Neural cell (in vitro differentiated cells): Measurements from ENCODE around the gene INPP4B. TPM values are rescaled to one million over a fixed set of nuclear protein-coding genes. Genes with fewer than 3 reads are reported as not detected.

ENCODE experiments used
- H2AFZ ChIP-seq: fragments of 200-600, 300-800 bp; sonication (generic), shearing (Covaris generic); 2 replicates; pipeline ENCODE4 v1.6.0; 2014; ENCODE audit warnings: low read depth, mild to moderate bottlenecking, antibody characterized with exemption, low read length, moderate library complexity
- H3F3A ChIP-seq: fragments of 200-600 bp; shearing (Covaris generic); 2 replicates; pipeline ENCODE4 v1.6.1; 2016; ENCODE audit warnings: mild to moderate bottlenecking, moderate library complexity, mixed read lengths, antibody characterized with exemption, low read length; ENCODE audit not compliant: insufficient read depth, poor library complexity, severe bottlenecking
- H3K27ac ChIP-seq: fragments of 200-600, 300-800 bp; sonication (generic), shearing (Covaris generic); 2 replicates; pipeline ENCODE4 v1.5.1; 2014; ENCODE audit warnings: mild to moderate bottlenecking, low read length, moderate library complexity
- H3K27me3 ChIP-seq: fragments of 300-800, 200-600 bp; sonication (generic), shearing (Covaris generic); 2 replicates; pipeline ENCODE4 v1.6.0; 2014; ENCODE audit warnings: mild to moderate bottlenecking, low read depth, low read length, moderate library complexity; ENCODE audit not compliant: insufficient read depth
- H3K36me3 ChIP-seq: fragments of 300-800, 200-600 bp; sonication (generic), shearing (Covaris generic); 2 replicates; pipeline ENCODE4 v1.5.1; 2014; ENCODE audit warnings: mild to moderate bottlenecking, antibody characterized with exemption, low read length, moderate library complexity; ENCODE audit not compliant: insufficient read depth
- H3K4me2 ChIP-seq: fragments of 300-800, 200-600 bp; sonication (generic), shearing (Covaris generic); 2 replicates; pipeline ENCODE4 v1.6.0; 2014; ENCODE audit warnings: mild to moderate bottlenecking, low read length
- H3K4me3 ChIP-seq: fragments of 300-800, 200-600 bp; sonication (generic), shearing (Covaris generic); 2 replicates; pipeline ENCODE4 v1.5.1; 2014; ENCODE audit warnings: mild to moderate bottlenecking, low read length, moderate library complexity
- H3K79me2 ChIP-seq: fragments of 200-600 bp; shearing (Covaris generic); replicated peaks from 2 replicates; pipeline ENCODE4 v1.6.0; 2014; ENCODE audit warnings: mild to moderate bottlenecking, low read length, moderate library complexity; ENCODE audit not compliant: insufficient read depth
- H3K9ac ChIP-seq: fragments of 300-800, 200-600 bp; sonication (generic), shearing (Covaris generic); 2 replicates; pipeline ENCODE4 v1.6.1; 2016; ENCODE audit warnings: mild to moderate bottlenecking, low read length, mixed read lengths
- H3K9me2 ChIP-seq: fragments of 200-600 bp; shearing (Covaris generic); 2 replicates; pipeline ENCODE4 v1.6.1; 2016; ENCODE audit warnings: mild to moderate bottlenecking, low read length, mixed read lengths; ENCODE audit not compliant: insufficient read depth
- H3K9me3 ChIP-seq: fragments of 200-600, 300-800 bp; sonication (generic), shearing (Covaris generic); 2 replicates; pipeline ENCODE4 v1.6.1; 2016; ENCODE audit warnings: mild to moderate bottlenecking, mixed run types, low read length, moderate library complexity, mixed read lengths
- H4K20me1 ChIP-seq: fragments of 200-600 bp; shearing (Covaris generic); 2 replicates; pipeline ENCODE4 v1.6.1; 2016; ENCODE audit warnings: mild to moderate bottlenecking, mixed run types; ENCODE audit not compliant: insufficient read depth
- EP300 ChIP-seq: fragments of 450-650 bp; conservative IDR thresholded peaks from 2 replicates; pipeline ENCODE4 v1.6.1; 2014; ENCODE audit warnings: antibody characterized with exemption, mild to moderate bottlenecking, moderate library complexity; ENCODE audit not compliant: poor library complexity, severe bottlenecking
- EZH2 ChIP-seq: fragments of 200-600, 300-800 bp; shearing (Covaris generic), sonication (generic); IDR thresholded peaks from 2 replicates; pipeline ENCODE4 v1.6.1; 2014; ENCODE audit warnings: antibody characterized with exemption, low read length, borderline replicate concordance, mild to moderate bottlenecking; ENCODE audit not compliant: insufficient read depth, poor library complexity, severe bottlenecking
- MXI1 ChIP-seq: fragments of 450-650 bp; conservative IDR thresholded peaks from 2 replicates; pipeline ENCODE4 v1.6.1; 2014; ENCODE audit warnings: antibody characterized with exemption, mild to moderate bottlenecking; ENCODE audit not compliant: poor library complexity, severe bottlenecking
- POLR2AphosphoS5 ChIP-seq: IDR thresholded peaks from 2 replicates; pipeline ENCODE4 v1.6.1; 2012
- RAD21 ChIP-seq: fragments of 450-650 bp; conservative IDR thresholded peaks from 2 replicates; pipeline ENCODE4 v1.6.1; 2014; ENCODE audit warnings: antibody characterized with exemption, mild to moderate bottlenecking, moderate library complexity
- REST ChIP-seq: IDR thresholded peaks from 2 replicates; pipeline ENCODE4 v1.6.1; 2012; ENCODE audit warnings: borderline replicate concordance
- SMC3 ChIP-seq: fragments of 450-650 bp; conservative IDR thresholded peaks from 2 replicates; pipeline ENCODE4 v1.6.1; 2014; ENCODE audit warnings: antibody characterized with exemption, mild to moderate bottlenecking, moderate library complexity; ENCODE audit not compliant: poor library complexity
- TAF1 ChIP-seq: IDR thresholded peaks from 2 replicates; pipeline ENCODE4 v1.6.1; 2012; ENCODE audit warnings: low read depth
- polyA plus RNA-seq: library from polyadenylated mRNA; depleted of rRNA; stranded (reverse); fragments of >200 nt; gene quantifications from 2 replicates; pipeline ENCODE4 v1.2.3, GENCODE V29; 2014
- TF ChIP-seq, protein P1 (sequence below): fragments of 450-650 bp; IDR thresholded peaks from 2 replicates; pipeline ENCODE4 v1.5.1; 2014; ENCODE audit warnings: antibody characterized with exemption, mild to moderate bottlenecking, moderate library complexity; ENCODE audit not compliant: poor library complexity, severe bottlenecking

The INPP4B gene
- polyA plus RNA-seq, 1 donor from 2014 or later, result 0.30 TPM

- Histone ChIP-seq H3F3A (no peaks in the 10 kb centered on the region), H3K27me3 (no peaks in the 10 kb centered on the region), H3K9ac (no peak overlapping the region), H3K36me3 (no peaks in the 10 kb centered on the region), H3K79me2 (no peaks in the 10 kb centered on the region), H2AFZ (no peak overlapping the region), H3K9me3 (no peaks in the 10 kb centered on the region), H3K4me3 (no peak overlapping the region), H4K20me1 (no peaks in the 10 kb centered on the region), H3K9me2 (no peaks in the 10 kb centered on the region), H3K27ac (no peak overlapping the region), H3K4me2 (no peak overlapping the region)
- TF ChIP-seq REST (no peak), RAD21 (no peak), TAF1 (no peak), EZH2 (no peak), POLR2AphosphoS5 (no peak), MXI1 (no peak), EP300 (no peak), SMC3 (no peak)
- TF ChIP-seq, protein P1, sequence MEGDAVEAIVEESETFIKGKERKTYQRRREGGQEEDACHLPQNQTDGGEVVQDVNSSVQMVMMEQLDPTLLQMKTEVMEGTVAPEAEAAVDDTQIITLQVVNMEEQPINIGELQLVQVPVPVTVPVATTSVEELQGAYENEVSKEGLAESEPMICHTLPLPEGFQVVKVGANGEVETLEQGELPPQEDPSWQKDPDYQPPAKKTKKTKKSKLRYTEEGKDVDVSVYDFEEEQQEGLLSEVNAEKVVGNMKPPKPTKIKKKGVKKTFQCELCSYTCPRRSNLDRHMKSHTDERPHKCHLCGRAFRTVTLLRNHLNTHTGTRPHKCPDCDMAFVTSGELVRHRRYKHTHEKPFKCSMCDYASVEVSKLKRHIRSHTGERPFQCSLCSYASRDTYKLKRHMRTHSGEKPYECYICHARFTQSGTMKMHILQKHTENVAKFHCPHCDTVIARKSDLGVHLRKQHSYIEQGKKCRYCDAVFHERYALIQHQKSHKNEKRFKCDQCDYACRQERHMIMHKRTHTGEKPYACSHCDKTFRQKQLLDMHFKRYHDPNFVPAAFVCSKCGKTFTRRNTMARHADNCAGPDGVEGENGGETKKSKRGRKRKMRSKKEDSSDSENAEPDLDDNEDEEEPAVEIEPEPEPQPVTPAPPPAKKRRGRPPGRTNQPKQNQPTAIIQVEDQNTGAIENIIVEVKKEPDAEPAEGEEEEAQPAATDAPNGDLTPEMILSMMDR, result no peak
Measured at GRCh38 chr4:142718981-142719380, 127.1 kb downstream of the INPP4B start.

- Histone ChIP-seq H4K20me1 (no peaks in the 10 kb centered on the region), H3K36me3 (no peaks in the 10 kb centered on the region), H3F3A (no peaks in the 10 kb centered on the region), H3K27ac (no peak overlapping the region), H3K27me3 (no peaks in the 10 kb centered on the region), H3K9ac (no peak overlapping the region), H3K9me3 (no peaks in the 10 kb centered on the region), H3K4me3 (no peak overlapping the region), H3K4me2 (no peak overlapping the region), H3K9me2 (no peaks in the 10 kb centered on the region), H2AFZ (no peak overlapping the region), H3K79me2 (no peaks in the 10 kb centered on the region)
- TF ChIP-seq EZH2 (no peak), SMC3 (no peak), RAD21 (no peak), POLR2AphosphoS5 (no peak), REST (no peak), TAF1 (no peak), EP300 (no peak), MXI1 (no peak)
- TF ChIP-seq, protein P1, result no peak
Measured at GRCh38 chr4:142715727-142716126, 130.4 kb downstream of the INPP4B start.
